ENCODE data around the gene GABARAPL1. TPM values are rescaled to one million over a fixed set of nuclear protein-coding genes. Genes with fewer than 3 reads are reported as not detected.

The GABARAPL1 gene
- total RNA-seq, 4 donors from 2014 or later: 47.4 to 138 (median 70.2) TPM

DNA sequence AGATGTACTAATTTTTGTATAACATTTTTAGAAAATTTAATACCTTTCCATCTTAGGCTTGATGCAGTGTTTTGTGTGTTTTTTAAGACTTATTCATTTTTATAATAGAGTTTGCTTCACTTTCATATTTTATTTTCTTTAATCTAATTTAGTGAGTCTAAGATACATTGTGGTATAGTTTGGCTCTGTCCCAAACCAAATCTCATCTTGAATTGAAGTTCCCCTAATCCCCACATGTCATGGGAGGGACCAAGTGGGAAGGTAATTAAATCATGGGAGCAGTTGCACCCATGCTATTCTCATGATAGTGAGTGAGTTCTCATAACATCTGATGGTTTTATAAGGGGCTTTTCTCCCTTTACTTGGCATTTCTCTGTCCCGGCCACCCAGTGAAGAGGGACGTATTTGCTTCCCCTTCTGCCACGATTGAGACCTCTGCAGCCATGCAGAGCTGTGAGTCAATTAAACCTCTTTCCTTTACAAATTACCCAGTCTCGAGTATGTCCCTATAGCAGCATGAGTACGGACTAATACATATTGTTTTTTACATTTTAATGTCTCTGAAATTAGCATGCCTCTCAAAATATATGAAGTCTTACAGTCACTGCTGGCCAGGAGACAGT is 34.9 kb downstream of the GABARAPL1 start:
- no peak for TF ChIP-seq POLR2A (IDR thresholded peaks at IDR 0.05)
- TF ChIP-seq, protein P1, sequence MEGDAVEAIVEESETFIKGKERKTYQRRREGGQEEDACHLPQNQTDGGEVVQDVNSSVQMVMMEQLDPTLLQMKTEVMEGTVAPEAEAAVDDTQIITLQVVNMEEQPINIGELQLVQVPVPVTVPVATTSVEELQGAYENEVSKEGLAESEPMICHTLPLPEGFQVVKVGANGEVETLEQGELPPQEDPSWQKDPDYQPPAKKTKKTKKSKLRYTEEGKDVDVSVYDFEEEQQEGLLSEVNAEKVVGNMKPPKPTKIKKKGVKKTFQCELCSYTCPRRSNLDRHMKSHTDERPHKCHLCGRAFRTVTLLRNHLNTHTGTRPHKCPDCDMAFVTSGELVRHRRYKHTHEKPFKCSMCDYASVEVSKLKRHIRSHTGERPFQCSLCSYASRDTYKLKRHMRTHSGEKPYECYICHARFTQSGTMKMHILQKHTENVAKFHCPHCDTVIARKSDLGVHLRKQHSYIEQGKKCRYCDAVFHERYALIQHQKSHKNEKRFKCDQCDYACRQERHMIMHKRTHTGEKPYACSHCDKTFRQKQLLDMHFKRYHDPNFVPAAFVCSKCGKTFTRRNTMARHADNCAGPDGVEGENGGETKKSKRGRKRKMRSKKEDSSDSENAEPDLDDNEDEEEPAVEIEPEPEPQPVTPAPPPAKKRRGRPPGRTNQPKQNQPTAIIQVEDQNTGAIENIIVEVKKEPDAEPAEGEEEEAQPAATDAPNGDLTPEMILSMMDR (IDR thresholded peaks at IDR 0.05): no peak
- DNase-seq: no peak
- no peak overlapping the region for H3K4me3 ChIP-seq
- no peaks in the 10 kb centered on the region for H3K36me3 ChIP-seq
- H3K9me3 ChIP-seq: no peaks in the 10 kb centered on the region
- H3K27me3 ChIP-seq: no peaks in the 10 kb centered on the region
- H3K27ac ChIP-seq: no peak overlapping the region
- H3K4me1 ChIP-seq: no peaks in the 10 kb centered on the region

DNA sequence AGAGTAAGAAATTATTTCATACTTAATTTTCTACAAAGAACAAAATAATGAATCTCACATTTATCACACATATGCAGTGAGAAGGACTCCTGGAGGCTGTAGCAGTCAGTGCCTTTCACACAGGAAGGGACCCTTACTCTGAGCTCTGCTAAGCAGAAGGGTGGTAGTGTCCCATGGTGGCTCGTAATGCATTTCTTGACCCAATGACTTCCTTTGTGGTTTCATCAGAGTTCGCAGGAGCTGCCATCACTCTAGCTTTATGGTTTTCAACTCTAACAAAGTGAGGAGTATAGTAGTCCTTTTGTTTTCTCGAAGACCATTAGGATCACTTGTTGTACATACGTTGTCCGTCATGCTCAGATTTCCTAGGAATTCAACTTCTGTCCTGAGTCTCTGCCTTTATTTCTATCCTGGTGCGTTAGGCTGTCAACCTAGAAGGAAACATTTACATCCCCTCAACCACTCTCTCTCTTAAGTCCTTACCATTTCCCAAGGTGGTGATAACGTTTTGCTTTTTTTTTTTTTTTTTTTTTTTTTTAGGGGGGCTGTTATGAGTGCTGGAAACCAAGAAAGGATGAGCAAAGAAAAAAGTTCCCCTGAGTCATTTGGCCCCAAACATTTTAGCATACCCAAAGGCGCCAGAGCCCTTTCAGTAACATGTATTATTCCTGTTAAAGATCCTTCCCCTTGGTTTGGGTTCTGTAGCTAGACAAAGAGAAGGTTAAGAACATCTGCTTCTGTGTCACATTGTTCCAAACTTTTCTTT is 37.2 kb downstream of the GABARAPL1 start:
- Histone ChIP-seq H3K27ac (no peak overlapping the region), H3K4me1 (no peaks in the 10 kb centered on the region), H3K27me3 (no peaks in the 10 kb centered on the region), H3K36me3 (no peaks in the 10 kb centered on the region), H3K4me3 (no peak overlapping the region), H3K9me3 (no peaks in the 10 kb centered on the region)
- DNase-seq: no peak
- TF ChIP-seq, protein P1 (IDR thresholded peaks at IDR 0.05): no peak
- no peak for TF ChIP-seq POLR2A (IDR thresholded peaks at IDR 0.05)

DNA sequence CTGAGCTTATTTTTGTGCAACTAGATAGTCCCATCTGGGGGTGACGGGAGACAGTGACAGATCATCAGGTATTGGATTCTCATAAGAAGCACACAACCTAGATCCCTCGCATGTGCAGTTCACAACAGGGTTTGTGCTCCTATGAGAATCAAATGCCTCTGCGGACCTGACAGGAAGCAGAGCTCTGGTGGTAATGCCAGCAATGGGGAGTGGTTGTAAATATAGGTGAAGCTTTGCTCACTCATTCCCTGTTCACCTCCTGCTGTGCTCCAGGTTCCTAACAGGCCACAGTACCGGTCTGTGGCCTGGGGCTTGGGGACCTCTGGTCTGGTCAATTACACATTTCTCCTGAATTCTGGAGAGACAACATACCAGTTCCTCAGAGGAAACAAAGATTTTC is 39.0 kb downstream of the GABARAPL1 start:
- no peak for TF ChIP-seq POLR2A (IDR thresholded peaks at IDR 0.05)
- Histone ChIP-seq H3K27me3 (no peaks in the 10 kb centered on the region), H3K27ac (no peak overlapping the region), H3K4me1 (no peaks in the 10 kb centered on the region), H3K9me3 (no peaks in the 10 kb centered on the region), H3K36me3 (no peaks in the 10 kb centered on the region), H3K4me3 (no peak overlapping the region)
- DNase-seq: no peak

DNA sequence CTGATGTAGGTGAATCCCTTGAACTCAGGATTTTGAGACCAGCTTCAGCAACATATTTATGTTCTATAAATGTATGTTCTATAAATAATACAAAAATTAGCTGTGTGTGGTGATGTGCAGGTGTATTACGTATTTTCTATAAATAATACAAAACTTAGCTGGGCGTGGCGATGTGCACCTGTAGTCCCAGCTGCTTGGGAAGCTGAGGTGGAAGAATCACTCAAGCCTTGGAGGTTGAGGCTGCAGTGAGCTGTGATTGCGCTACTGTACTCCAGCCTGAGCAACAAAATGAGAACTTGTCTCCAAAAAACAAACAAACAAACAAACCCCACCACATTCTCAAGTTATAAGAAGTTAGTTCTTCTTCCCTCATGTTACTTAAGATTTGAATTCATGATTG is 39.5 kb downstream of the GABARAPL1 start:
- no peak overlapping the region for H3K27ac ChIP-seq
- no peak overlapping the region for H3K4me3 ChIP-seq
- H3K4me1 ChIP-seq: no peaks in the 10 kb centered on the region
- no peak for DNase-seq
- H3K36me3 ChIP-seq: no peaks in the 10 kb centered on the region
- no peaks in the 10 kb centered on the region for H3K9me3 ChIP-seq
- H3K27me3 ChIP-seq: no peaks in the 10 kb centered on the region
- no peak for TF ChIP-seq POLR2A (IDR thresholded peaks at IDR 0.05)
- TF ChIP-seq, protein P1 (IDR thresholded peaks at IDR 0.05): no peak

DNA sequence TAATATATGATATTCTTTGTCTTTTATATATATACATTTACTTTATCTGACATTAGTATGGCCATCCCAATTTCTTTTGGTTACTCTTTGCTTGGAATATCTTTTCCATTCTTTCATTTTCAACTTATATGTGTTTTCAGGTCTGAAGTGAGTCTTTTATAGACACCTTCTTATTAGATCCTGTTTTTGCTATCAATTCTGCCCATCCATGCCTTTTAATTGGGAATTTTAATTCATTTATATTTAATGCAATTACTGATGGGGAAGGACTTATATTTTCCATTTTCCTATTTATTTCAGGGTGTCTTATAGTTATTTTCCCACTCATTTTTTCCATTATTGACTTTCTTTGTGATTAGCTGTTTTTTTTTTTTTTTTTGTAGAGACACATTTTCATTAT is 43.4 kb downstream of the GABARAPL1 start:
- H3K4me3 ChIP-seq: no peak overlapping the region
- H3K27me3 ChIP-seq: no peaks in the 10 kb centered on the region
- no peaks in the 10 kb centered on the region for H3K36me3 ChIP-seq
- no peak overlapping the region for H3K27ac ChIP-seq
- no peaks in the 10 kb centered on the region for H3K4me1 ChIP-seq
- TF ChIP-seq, protein P1 (IDR thresholded peaks at IDR 0.05): no peak
- no peak for TF ChIP-seq POLR2A (IDR thresholded peaks at IDR 0.05)
- H3K9me3 ChIP-seq: no peaks in the 10 kb centered on the region
- DNase-seq: no peak

DNA sequence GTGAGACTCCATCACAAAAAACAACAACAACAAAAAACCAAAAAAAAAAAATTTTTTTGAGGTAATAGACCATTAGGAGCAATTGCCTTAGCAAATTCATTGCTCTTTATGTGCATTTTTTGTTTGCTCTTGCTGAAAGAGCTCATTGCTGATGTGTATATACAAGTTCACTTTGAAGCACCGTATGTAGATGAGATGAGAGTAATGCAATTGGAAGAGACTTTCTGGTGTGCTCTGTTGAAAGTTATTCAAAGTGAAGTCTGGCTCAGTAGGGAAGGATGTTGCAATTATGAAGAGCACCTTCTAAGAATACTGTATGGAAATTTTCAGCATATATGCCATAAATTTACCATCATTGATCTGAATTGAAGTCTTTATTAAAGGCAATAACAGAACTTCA is 48.2 kb downstream of the GABARAPL1 start:
- H3K36me3 ChIP-seq: no peaks in the 10 kb centered on the region
- DNase-seq: no peak
- TF ChIP-seq, protein P1 (IDR thresholded peaks at IDR 0.05): no peak
- no peak for TF ChIP-seq POLR2A (IDR thresholded peaks at IDR 0.05)
- H3K4me3 ChIP-seq: no peak overlapping the region
- no peak overlapping the region for H3K27ac ChIP-seq
- no peaks in the 10 kb centered on the region for H3K4me1 ChIP-seq
- H3K9me3 ChIP-seq: no peaks in the 10 kb centered on the region
- no peaks in the 10 kb centered on the region for H3K27me3 ChIP-seq

Data from Peyer's patch (tissue), 4 donors.